Prostate gland (tissue), 2 donors: Measurements from ENCODE around the gene CNTN4. TPM values are rescaled to one million over a fixed set of nuclear protein-coding genes. Genes with fewer than 3 reads are reported as not detected.

ENCODE experiments used
- DNase-seq: peaks from one replicate; pipeline ENCODE4 v3.0.0-alpha.2; 2019; ENCODE audit warnings: low spot score
- H3K27ac ChIP-seq, 2 donors: fragments of 200-600 bp; sonication (generic); 2 replicates each; pipeline ENCODE4 v1.5.1; 2017 to 2019
- H3K27me3 ChIP-seq: fragments of 200-600 bp; sonication (generic); replicated peaks from 2 replicates; pipeline ENCODE4 v1.5.1; 2019; ENCODE audit not compliant: insufficient read depth
- H3K36me3 ChIP-seq, 2 donors: fragments of 200-600 bp; sonication (generic); 1 replicate in 1 of 2; 2 replicates in 1 of 2; pipeline versions ENCODE4 v1.5.1 to v1.8.1; 2017 to 2019
- H3K4me1 ChIP-seq: fragments of 200-600 bp; sonication (generic); replicated peaks from 2 replicates; pipeline ENCODE4 v1.5.1; 2019
- H3K4me3 ChIP-seq, 2 donors: fragments of 200-600 bp; sonication (generic); 2 replicates each; pipeline ENCODE4 v1.5.1; 2017 to 2019
- H3K9me3 ChIP-seq: fragments of 200-600 bp; sonication (generic); 2 replicates; pipeline ENCODE4 v1.5.1; 2017
- CTCF ChIP-seq, 4 experiments: fragments of 200-600 bp in 2 of 4; fragments of 450-650 bp in 2 of 4; sonication (generic) in 2 of 4; IDR thresholded peaks; 1 replicate in 3 of 4; 2 replicates in 1 of 4; pipeline ENCODE4 v1.5.1; 2016 to 2019; ENCODE audit warnings: antibody characterized with exemption in 4 of 4, mild to moderate bottlenecking in 2 of 4, moderate library complexity in 2 of 4
- POLR2A ChIP-seq: fragments of 450-650 bp; IDR thresholded peaks from one replicate; pipeline ENCODE4 v1.6.1; 2016; ENCODE audit warnings: antibody characterized with exemption, mild to moderate bottlenecking
- POLR2AphosphoS5 ChIP-seq: sonication (generic); formaldehyde crosslinking; IDR thresholded peaks from one replicate; pipeline ENCODE4 v1.6.1; 2017; ENCODE audit warnings: antibody characterized with exemption
- WGBS: methylation state at CpG from one replicate; pipeline ENCODE4 v1.1.5; 2018; 5-methylcytosine and 5-hydroxymethylcytosine counted together
- intact Hi-C: fragments of 100-400 bp; cut with DNase I; formaldehyde crosslinking; loops from one replicate; pipeline ENCODE4 v1.14.2; 2022
- total RNA-seq, 2 donors: library from RNA; depleted of rRNA; stranded (reverse); fragments of >200 nt; gene quantifications; one replicate each; pipeline ENCODE4 v1.1.0, GENCODE V29; 2016

Gene CNTN4
- total RNA-seq, 2 donors from 2014 or later: 1.5 to 5.7 TPM

GRCh38 chr3:2823437-2824211 is 725.0 kb downstream of the CNTN4 start:
- Histone ChIP-seq H3K27me3 (no peaks in the 10 kb centered on the region), H3K4me1 (no peaks in the 10 kb centered on the region), H3K4me3 (no peak overlapping the region), H3K36me3 (no peaks in the 10 kb centered on the region), H3K27ac (no peak overlapping the region), H3K9me3 (no peaks in the 10 kb centered on the region)
- WGBS: 80% methylated on average over 8 of the region's 8 CpGs
- TF ChIP-seq POLR2AphosphoS5 (no peak), CTCF (IDR thresholded peaks at IDR 0.05) (no peak), POLR2A (no peak)
- intact Hi-C loops: no loop called here
- no peak for DNase-seq

GRCh38 chr3:2826036-2826435 is 727.4 kb downstream of the CNTN4 start:
- intact Hi-C loops: no loop called here
- Histone ChIP-seq H3K4me1 (no peaks in the 10 kb centered on the region), H3K9me3 (no peaks in the 10 kb centered on the region), H3K4me3 (no peak overlapping the region), H3K27ac (no peak overlapping the region), H3K27me3 (no peaks in the 10 kb centered on the region), H3K36me3 (no peaks in the 10 kb centered on the region)
- no peak for DNase-seq
- 88% methylated on average over 4 of the region's 4 CpGs for WGBS
- no peak for TF ChIP-seq POLR2A

- Histone ChIP-seq H3K4me3 (no peak overlapping the region), H3K27ac (no peak overlapping the region), H3K9me3 (no peaks in the 10 kb centered on the region), H3K27me3 (no peaks in the 10 kb centered on the region), H3K36me3 (no peaks in the 10 kb centered on the region), H3K4me1 (no peaks in the 10 kb centered on the region)
- no peak for TF ChIP-seq POLR2A
- no peak for TF ChIP-seq CTCF (IDR thresholded peaks at IDR 0.05)
- TF ChIP-seq POLR2AphosphoS5: no peak
- no peak for DNase-seq
- intact Hi-C loops: no loop called here
- 78% methylated on average over 3 of the region's 3 CpGs for WGBS
Observed at GRCh38 chr3:2826453-2826852, 727.8 kb downstream of the CNTN4 start.

GRCh38 chr3:2837239-2837638 is 738.6 kb downstream of the CNTN4 start:
- no peaks in the 10 kb centered on the region for H3K4me1 ChIP-seq
- no peak for TF ChIP-seq CTCF (IDR thresholded peaks at IDR 0.05)
- no peak for TF ChIP-seq POLR2AphosphoS5
- no peak for TF ChIP-seq POLR2A
- H3K27me3 ChIP-seq: no peaks in the 10 kb centered on the region
- no peaks in the 10 kb centered on the region for H3K9me3 ChIP-seq
- 61% methylated on average over 6 of the region's 6 CpGs for WGBS
- intact Hi-C loops: no loop called here
- DNase-seq: no peak
- H3K27ac ChIP-seq: no peak overlapping the region
- no peak overlapping the region for H3K4me3 ChIP-seq
- no peaks in the 10 kb centered on the region for H3K36me3 ChIP-seq

GRCh38 chr3:2837910-2838309 is 739.2 kb downstream of the CNTN4 start:
- H3K4me3 ChIP-seq: no peak overlapping the region
- no peak overlapping the region for H3K27ac ChIP-seq
- no peaks in the 10 kb centered on the region for H3K4me1 ChIP-seq
- WGBS: 80% methylated on average over 4 of the region's 4 CpGs
- H3K36me3 ChIP-seq: no peaks in the 10 kb centered on the region
- intact Hi-C loops: no loop called here
- no peak for DNase-seq
- H3K27me3 ChIP-seq: no peaks in the 10 kb centered on the region
- no peaks in the 10 kb centered on the region for H3K9me3 ChIP-seq
- no peak for TF ChIP-seq CTCF (IDR thresholded peaks at IDR 0.05)
- no peak for TF ChIP-seq POLR2AphosphoS5
- no peak for TF ChIP-seq POLR2A
